Measurements from ENCODE around the gene SELENON. TPM values are rescaled to one million over a fixed set of nuclear protein-coding genes. Genes with fewer than 3 reads are reported as not detected.

SELENON gene
- total and polyA plus RNA-seq, 2 of the 4 experiments (the other 2 are of a cell fraction) = 9.1 to 114 TPM

DNA sequence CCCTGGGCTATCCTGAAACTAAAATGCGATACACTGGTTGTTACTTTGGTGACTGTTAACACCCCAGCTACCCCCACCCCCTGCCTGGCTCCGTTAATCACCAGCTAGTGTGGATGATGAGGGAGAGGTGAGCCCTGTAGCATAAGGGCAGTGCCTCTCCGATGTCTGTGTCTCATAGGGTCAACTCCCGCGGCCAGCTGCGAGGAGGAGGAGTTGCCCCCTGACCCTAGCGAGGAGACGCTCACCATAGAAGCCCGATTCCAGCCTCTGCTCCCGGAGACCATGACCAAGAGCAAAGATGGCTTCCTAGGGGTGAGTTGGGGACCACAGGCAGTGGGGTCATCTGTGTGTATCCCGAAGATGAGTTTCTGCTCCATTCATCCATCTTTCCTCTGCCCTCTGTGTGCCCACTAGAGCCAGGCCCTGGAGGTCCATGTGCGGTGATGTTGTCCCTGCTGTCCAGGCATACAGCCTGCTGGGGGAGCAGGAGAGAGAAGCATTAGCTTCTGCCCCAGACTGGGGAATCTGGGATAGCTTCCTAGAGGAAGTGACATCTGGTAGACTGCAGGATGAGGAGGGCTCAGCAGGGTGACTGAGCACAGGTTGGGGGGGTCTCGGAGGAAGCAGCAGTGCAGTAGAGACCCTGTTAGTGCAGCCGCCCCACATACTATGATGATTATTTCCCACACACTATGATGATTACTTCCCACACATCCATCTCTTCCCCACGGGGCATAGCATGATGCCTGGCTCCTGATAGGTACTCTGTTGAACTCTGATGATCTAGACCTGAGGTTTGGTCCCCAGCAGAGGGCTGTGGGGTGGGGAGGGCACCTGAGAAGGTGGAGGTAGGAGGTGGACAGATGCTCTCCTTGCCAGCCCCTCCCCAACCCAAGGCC lies 5.2 kb downstream of the SELENON start (continued):
- no peak for TF ChIP-seq CEBPB (IDR thresholded peaks at IDR 0.05; ENCODE audit: low read depth, low read length)
- TF ChIP-seq RFX5 (IDR thresholded peaks at IDR 0.05; ENCODE audit: low read depth, low read length) = no peak

DNA sequence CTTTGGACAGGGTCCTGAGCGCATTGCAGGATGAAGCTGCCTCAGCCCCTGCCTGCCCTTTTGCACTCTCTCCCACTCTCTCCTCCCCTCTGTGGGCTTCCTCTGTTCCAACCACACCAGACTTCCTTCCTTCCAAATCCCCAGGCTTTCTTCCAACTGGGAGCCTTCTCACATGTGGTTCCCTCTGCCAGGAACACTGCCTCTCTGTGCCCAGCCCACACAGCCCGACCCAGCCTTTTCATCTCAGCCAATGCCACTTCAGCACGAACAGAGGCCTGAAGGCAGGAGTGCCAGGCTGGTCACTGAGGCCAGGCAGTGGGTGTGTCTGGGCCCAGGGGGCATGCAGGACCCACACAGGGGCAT lies 5.9 kb downstream of the SELENON start:
- ATAC-seq (ENCODE audit: low read depth) (no peak; the same call in 1 of the 2 replicates), DNase-seq (no peak)
- no peak overlapping the region for H2BK5ac ChIP-seq (ENCODE audit: low read depth, low read length, poor library complexity, severe bottlenecking)
- H3K27ac ChIP-seq (ENCODE audit: insufficient read depth, low read length) = no peak overlapping the region
- no peak overlapping the region for H3K18ac ChIP-seq (ENCODE audit: low read depth, low read length)
- peaks cover 8% of the 10 kb centered on the region for H3K9me1 ChIP-seq (ENCODE audit: insufficient read depth, low read length)
- H2AK5ac ChIP-seq (ENCODE audit: low read depth, low read length) = no peak overlapping the region
- H3K9me3 ChIP-seq (ENCODE audit: control insufficient read depth, insufficient read depth, low read length) = no peaks in the 10 kb centered on the region
- H3K14ac ChIP-seq (replicated peaks; ENCODE audit: low read depth, low read length) = no peak overlapping the region
- H2BK20ac ChIP-seq (ENCODE audit: low read depth, low read length) = no peak overlapping the region
- WGBS, 2 experiments (ENCODE audit: extremely low coverage in 2 of 2, insufficient read length in 1 of 2) = no CpG with 5 or more reads among the region's 3 CpGs
- H3K79me1 ChIP-seq (ENCODE audit: low read depth in 1 of 2, low read length in 2 of 2) = peaks cover 24 to 39% of the 10 kb centered on the region in 2 experiments
- intact Hi-C loops (cut with micrococcal nuclease) (no loop called here), in situ Hi-C loops (cut with MboI; ENCODE audit: low sequenced_read_pairs) (loop anchor here (25.0 kb wide), 2 partner anchors 394 to 569 kb away; partner anchors contain the start of genes RHCE, RSRP1 and SYF2), dilution Hi-C loops (cut with HindIII; ENCODE audit: low sequenced_read_pairs, unreplicated experiment) (no loop called here)
- H2AFZ ChIP-seq (replicated peaks; ENCODE audit: low read length, poor library complexity) = peak overlapping the region; percentile 24
- no peak overlapping the region for H4K5ac ChIP-seq (ENCODE audit: low read depth, low read length)
- no peaks in the 10 kb centered on the region for H3K27me3 ChIP-seq (ENCODE audit: control insufficient read depth, insufficient read depth, low read length)
- no peak overlapping the region for H3K23ac ChIP-seq (ENCODE audit: low read depth, low read length)
- H3K4me1 ChIP-seq (ENCODE audit: control insufficient read depth, insufficient read depth, low read length) = peaks cover 9% of the 10 kb centered on the region
- no peak overlapping the region for H3K4me2 ChIP-seq (ENCODE audit: low read depth, low read length)
- H3K56ac ChIP-seq (ENCODE audit: extremely low read depth, insufficient read depth, low read length) = no peak overlapping the region
- peak overlapping the region; percentile 85 for H2AK9ac ChIP-seq (replicated peaks; ENCODE audit: low read depth, low read length, poor library complexity)
- peaks cover 38% of the 10 kb centered on the region; the same call in 1 of the 2 replicates for H3K36me3 ChIP-seq (ENCODE audit: control insufficient read depth, insufficient read depth, low read length)
- POLR2A ChIA-PET (ENCODE audit: unreplicated experiment) = no interaction called here
- no peak overlapping the region for H4K91ac ChIP-seq (ENCODE audit: insufficient read depth, low read depth, low read length)
- H4K20me1 ChIP-seq (ENCODE audit: insufficient read depth, low read length) = peaks cover 20% of the 10 kb centered on the region
- no TSS peak for BruUV-seq (replicated peaks)
- H2BK15ac ChIP-seq (ENCODE audit: low read depth, low read length) = no peak overlapping the region
- CTCF ChIA-PET = no interaction called here
- H3K4ac ChIP-seq (ENCODE audit: low read depth, low read length) = no peak overlapping the region
- H3K9ac ChIP-seq (ENCODE audit: low read depth, low read length) = no peak overlapping the region
- no peak overlapping the region for H2BK120ac ChIP-seq (ENCODE audit: low read depth, low read length)
- no peak overlapping the region for H4K8ac ChIP-seq (ENCODE audit: low read depth in 2 of 2, low read length in 2 of 2)
- no peak overlapping the region for H3K4me3 ChIP-seq (ENCODE audit: insufficient read depth, low read depth, low read length)
- TF ChIP-seq BHLHE40 (IDR thresholded peaks at IDR 0.05; ENCODE audit: low read depth, low read length) = no peak
- no peak for TF ChIP-seq RFX5 (IDR thresholded peaks at IDR 0.05; ENCODE audit: low read depth, low read length)
- TF ChIP-seq, protein P1, sequence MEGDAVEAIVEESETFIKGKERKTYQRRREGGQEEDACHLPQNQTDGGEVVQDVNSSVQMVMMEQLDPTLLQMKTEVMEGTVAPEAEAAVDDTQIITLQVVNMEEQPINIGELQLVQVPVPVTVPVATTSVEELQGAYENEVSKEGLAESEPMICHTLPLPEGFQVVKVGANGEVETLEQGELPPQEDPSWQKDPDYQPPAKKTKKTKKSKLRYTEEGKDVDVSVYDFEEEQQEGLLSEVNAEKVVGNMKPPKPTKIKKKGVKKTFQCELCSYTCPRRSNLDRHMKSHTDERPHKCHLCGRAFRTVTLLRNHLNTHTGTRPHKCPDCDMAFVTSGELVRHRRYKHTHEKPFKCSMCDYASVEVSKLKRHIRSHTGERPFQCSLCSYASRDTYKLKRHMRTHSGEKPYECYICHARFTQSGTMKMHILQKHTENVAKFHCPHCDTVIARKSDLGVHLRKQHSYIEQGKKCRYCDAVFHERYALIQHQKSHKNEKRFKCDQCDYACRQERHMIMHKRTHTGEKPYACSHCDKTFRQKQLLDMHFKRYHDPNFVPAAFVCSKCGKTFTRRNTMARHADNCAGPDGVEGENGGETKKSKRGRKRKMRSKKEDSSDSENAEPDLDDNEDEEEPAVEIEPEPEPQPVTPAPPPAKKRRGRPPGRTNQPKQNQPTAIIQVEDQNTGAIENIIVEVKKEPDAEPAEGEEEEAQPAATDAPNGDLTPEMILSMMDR (conservative IDR thresholded peaks at IDR 0.05; ENCODE audit: low read depth, low read length) = no peak
- TF ChIP-seq POLR2A (IDR thresholded peaks at IDR 0.05; ENCODE audit: low read depth, low read length) = no peak
- TF ChIP-seq FOS (IDR thresholded peaks at IDR 0.05; ENCODE audit: low read depth, low read length) = no peak
- no peak for TF ChIP-seq MXI1 (IDR thresholded peaks at IDR 0.05; ENCODE audit: borderline replicate concordance, low read depth, low read length)
- TF ChIP-seq, protein P2, sequence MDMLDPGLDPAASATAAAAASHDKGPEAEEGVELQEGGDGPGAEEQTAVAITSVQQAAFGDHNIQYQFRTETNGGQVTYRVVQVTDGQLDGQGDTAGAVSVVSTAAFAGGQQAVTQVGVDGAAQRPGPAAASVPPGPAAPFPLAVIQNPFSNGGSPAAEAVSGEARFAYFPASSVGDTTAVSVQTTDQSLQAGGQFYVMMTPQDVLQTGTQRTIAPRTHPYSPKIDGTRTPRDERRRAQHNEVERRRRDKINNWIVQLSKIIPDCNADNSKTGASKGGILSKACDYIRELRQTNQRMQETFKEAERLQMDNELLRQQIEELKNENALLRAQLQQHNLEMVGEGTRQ (IDR thresholded peaks at IDR 0.05; ENCODE audit: low read depth, low read length) = no peak
- no peak for TF ChIP-seq CEBPB (IDR thresholded peaks at IDR 0.05; ENCODE audit: low read depth, low read length)
- TF ChIP-seq MAZ (IDR thresholded peaks at IDR 0.05; ENCODE audit: borderline replicate concordance, low read depth, low read length) = no peak
- TF ChIP-seq SMC3 (IDR thresholded peaks at IDR 0.05; ENCODE audit: low read depth, low read length) = no peak
- no peak for TF ChIP-seq NFE2L2 (IDR thresholded peaks at IDR 0.05; ENCODE audit: low read depth, low read length)
- TF ChIP-seq, protein P3, sequence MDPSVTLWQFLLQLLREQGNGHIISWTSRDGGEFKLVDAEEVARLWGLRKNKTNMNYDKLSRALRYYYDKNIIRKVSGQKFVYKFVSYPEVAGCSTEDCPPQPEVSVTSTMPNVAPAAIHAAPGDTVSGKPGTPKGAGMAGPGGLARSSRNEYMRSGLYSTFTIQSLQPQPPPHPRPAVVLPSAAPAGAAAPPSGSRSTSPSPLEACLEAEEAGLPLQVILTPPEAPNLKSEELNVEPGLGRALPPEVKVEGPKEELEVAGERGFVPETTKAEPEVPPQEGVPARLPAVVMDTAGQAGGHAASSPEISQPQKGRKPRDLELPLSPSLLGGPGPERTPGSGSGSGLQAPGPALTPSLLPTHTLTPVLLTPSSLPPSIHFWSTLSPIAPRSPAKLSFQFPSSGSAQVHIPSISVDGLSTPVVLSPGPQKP (IDR thresholded peaks at IDR 0.05; ENCODE audit: borderline replicate concordance, low read depth, low read length) = no peak
